ENCODE results near the gene PDZK1IP1. TPM values are rescaled to one million over a fixed set of nuclear protein-coding genes. Genes with fewer than 3 reads are reported as not detected.
"Not testable (repeated sequence)": the region's sequence is repeated elsewhere in the genome, so short reads cannot be mapped to it uniquely, and the experiment has no call there.

PDZK1IP1 gene
- total RNA-seq, 1 donor from 2014 or later = not detected

DNA sequence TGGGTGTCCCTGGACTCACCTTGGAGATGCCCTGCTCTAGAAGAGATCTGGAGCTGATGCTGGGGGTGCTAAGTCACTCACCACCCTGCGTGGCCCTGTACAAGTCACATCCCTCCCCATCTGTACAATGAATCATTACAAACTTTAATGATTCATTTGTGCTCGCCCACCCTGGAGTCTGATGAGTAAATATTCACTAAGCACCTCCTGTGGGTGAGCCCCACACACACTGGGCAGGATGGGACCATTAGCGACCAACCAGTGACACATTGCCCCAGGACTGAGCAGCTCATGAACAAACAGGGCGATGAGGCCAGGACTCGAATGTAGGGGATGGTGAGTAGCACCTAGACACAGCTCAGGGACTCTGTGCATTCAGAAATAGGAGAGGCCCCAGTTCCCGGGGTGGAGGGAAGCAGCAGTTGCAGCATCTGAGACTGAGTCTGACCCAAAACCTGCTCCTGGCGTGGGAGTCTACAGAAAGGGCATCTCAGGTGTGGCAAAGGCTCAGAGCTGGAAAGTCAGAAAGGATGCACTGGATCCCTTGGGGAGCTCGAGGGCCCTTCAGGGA, 18.1 kb upstream of the PDZK1IP1 start:
- H3K4me3 Mint-ChIP-seq = no peak overlapping the region
- H3K36me3 Mint-ChIP-seq (ENCODE audit: low read depth) = no peaks in the 10 kb centered on the region
- H3K9me3 Mint-ChIP-seq = peaks cover 7% of the 10 kb centered on the region
- intact Hi-C loops (cut with micrococcal nuclease) = no loop called here
- H3K4me1 Mint-ChIP-seq = peaks cover 6% of the 10 kb centered on the region
- DNase-seq (no peak), ATAC-seq (ENCODE audit: low read depth) (no peak)
- CTCF ChIA-PET = interaction anchor here (0.7 kb wide), 1 partner anchor 230 kb away, joined by 3 read pairs; no protein-coding TSS in a partner anchor
- POLR2A ChIA-PET = no interaction called here
- TF ChIP-seq, protein P1, sequence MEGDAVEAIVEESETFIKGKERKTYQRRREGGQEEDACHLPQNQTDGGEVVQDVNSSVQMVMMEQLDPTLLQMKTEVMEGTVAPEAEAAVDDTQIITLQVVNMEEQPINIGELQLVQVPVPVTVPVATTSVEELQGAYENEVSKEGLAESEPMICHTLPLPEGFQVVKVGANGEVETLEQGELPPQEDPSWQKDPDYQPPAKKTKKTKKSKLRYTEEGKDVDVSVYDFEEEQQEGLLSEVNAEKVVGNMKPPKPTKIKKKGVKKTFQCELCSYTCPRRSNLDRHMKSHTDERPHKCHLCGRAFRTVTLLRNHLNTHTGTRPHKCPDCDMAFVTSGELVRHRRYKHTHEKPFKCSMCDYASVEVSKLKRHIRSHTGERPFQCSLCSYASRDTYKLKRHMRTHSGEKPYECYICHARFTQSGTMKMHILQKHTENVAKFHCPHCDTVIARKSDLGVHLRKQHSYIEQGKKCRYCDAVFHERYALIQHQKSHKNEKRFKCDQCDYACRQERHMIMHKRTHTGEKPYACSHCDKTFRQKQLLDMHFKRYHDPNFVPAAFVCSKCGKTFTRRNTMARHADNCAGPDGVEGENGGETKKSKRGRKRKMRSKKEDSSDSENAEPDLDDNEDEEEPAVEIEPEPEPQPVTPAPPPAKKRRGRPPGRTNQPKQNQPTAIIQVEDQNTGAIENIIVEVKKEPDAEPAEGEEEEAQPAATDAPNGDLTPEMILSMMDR (IDR thresholded peaks at IDR 0.05) = no peak
- peaks cover 23% of the 10 kb centered on the region for H3K27me3 Mint-ChIP-seq
- no peak overlapping the region for H3K27ac Mint-ChIP-seq

GRCh38 chr1:47205918-47206317, 16.1 kb upstream of the PDZK1IP1 start:
- ChIA-PET CTCF (interaction anchor here (1.1 to 1.4 kb wide), 2 partner anchors 12 to 13 kb away, joined by 3 read pairs; no protein-coding TSS in a partner anchor), POLR2A (no interaction called here)
- Mint-ChIP-seq H3K9me3 (peaks cover 7% of the 10 kb centered on the region), H3K27ac (no peak overlapping the region), H3K4me1 (peaks cover 6% of the 10 kb centered on the region), H3K36me3 (ENCODE audit: low read depth) (no peaks in the 10 kb centered on the region), H3K4me3 (no peak overlapping the region), H3K27me3 (peaks cover 27% of the 10 kb centered on the region)
- ATAC-seq (ENCODE audit: low read depth) = no peak
- TF ChIP-seq, protein P1 (IDR thresholded peaks at IDR 0.05) = no peak
- DNase-seq = no peak
- intact Hi-C loops (cut with micrococcal nuclease) = no loop called here

- ATAC-seq (ENCODE audit: low read depth) = not testable (repeated sequence)
Observed at GRCh38 chr1:47203504-47203903, 13.7 kb upstream of the PDZK1IP1 start.

DNA sequence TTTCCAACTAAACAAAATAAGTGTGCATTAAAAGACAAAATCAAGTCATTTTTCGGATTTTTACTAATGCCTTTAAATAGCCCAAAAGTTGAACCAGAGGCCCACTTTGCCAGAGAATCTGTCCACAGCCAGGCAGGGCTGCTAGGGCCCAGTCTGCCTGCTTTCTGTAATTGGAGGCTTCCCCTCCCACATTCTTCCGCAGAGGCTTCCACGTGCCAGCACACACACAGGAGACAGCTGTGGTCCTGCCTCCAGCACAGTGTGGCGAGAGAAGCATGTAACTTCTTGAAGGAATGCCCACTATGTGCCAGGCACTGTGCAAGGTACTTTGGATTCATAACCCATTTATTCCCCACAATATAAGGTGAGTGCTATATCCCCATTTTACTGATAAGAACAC, 11.3 kb upstream of the PDZK1IP1 start:
- Mint-ChIP-seq H3K27ac (no peak overlapping the region), H3K27me3 (peaks cover 38% of the 10 kb centered on the region), H3K4me3 (no peak overlapping the region), H3K9me3 (peaks cover 7% of the 10 kb centered on the region), H3K4me1 (peaks cover 6% of the 10 kb centered on the region), H3K36me3 (ENCODE audit: low read depth) (no peaks in the 10 kb centered on the region)
- POLR2A ChIA-PET = no interaction called here
- ATAC-seq (ENCODE audit: low read depth) = no peak
- intact Hi-C loops (cut with micrococcal nuclease) = no loop called here
- TF ChIP-seq, protein P1 (IDR thresholded peaks at IDR 0.05) = no peak
- no peak for DNase-seq
- CTCF ChIA-PET = interaction anchor here (1.6 kb wide), 1 partner anchor 22 kb away, joined by 3 read pairs; no protein-coding TSS in a partner anchor

More at GRCh38 chr1:47203504-47203903, 13.7 kb upstream of the PDZK1IP1 start:
- DNase-seq; intact Hi-C loops (cut with micrococcal nuclease); H3K4me1 Mint-ChIP-seq; H3K4me3 Mint-ChIP-seq; H3K27ac Mint-ChIP-seq; H3K9me3 Mint-ChIP-seq; CTCF ChIA-PET; H3K36me3 Mint-ChIP-seq (ENCODE audit: low read depth); POLR2A ChIA-PET: not testable (repeated sequence)
- peaks cover 32% of the 10 kb centered on the region for H3K27me3 Mint-ChIP-seq

- Mint-ChIP-seq H3K4me3 (no peak overlapping the region), H3K4me1 (peaks cover 2% of the 10 kb centered on the region), H3K27ac (no peak overlapping the region), H3K9me3 (peaks cover 2% of the 10 kb centered on the region), H3K36me3 (ENCODE audit: low read depth) (no peaks in the 10 kb centered on the region), H3K27me3 (peaks cover 30% of the 10 kb centered on the region)
- POLR2A ChIA-PET = no interaction called here
- no peak for ATAC-seq (ENCODE audit: low read depth)
- DNase-seq = no peak
- CTCF ChIA-PET = interaction anchor here (1.1 kb wide), 1 partner anchor 528 kb away, joined by 3 read pairs; no protein-coding TSS in a partner anchor
- intact Hi-C loops (cut with micrococcal nuclease) = loop anchor here (10.0 kb wide), 1 partner anchor 137 kb away; the partner anchor contains the start of gene CMPK1
- TF ChIP-seq, protein P1 (IDR thresholded peaks at IDR 0.05) = no peak
Observed at GRCh38 chr1:47198214-47198613, 8.4 kb upstream of the PDZK1IP1 start.
